ENCODE measurements around the gene CAMTA1.

Gene CAMTA1

GRCh38 chr1:7050751-7051665, 265.8 kb downstream of the CAMTA1 start:
- no peak for DNase-seq

DNA sequence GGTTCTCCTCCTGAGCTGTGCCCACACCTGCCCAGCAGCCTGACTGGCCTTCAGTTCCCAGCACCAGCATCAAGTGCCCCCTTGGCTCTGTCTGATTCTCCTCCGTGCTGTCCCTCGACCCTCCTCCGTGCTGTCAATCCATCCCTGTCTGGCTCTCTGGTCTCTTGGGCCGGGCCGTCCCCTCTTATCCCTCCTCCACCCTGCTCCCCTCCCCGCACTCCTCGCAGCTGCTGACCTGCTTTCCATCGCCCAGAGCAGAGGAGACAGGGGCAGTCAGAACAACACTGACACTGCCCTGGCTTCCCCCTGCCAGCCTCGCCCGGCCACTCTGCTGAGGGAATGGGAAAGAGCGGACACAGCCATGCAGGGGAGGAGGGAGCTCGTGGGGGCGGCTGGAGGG, 267.4 kb downstream of the CAMTA1 start:
- DNase-seq = no peak

GRCh38 chr1:7060745-7061144, 275.5 kb downstream of the CAMTA1 start:
- no peak for DNase-seq

- no peak for DNase-seq
Measured at GRCh38 chr1:7062346-7063061, 277.2 kb downstream of the CAMTA1 start.

GRCh38 chr1:7063981-7064380, 278.7 kb downstream of the CAMTA1 start:
- no peak for DNase-seq

GRCh38 chr1:7068552-7068951, 283.3 kb downstream of the CAMTA1 start:
- DNase-seq = no peak

GRCh38 chr1:7069931-7070330, 284.7 kb downstream of the CAMTA1 start:
- no peak for DNase-seq

DNA sequence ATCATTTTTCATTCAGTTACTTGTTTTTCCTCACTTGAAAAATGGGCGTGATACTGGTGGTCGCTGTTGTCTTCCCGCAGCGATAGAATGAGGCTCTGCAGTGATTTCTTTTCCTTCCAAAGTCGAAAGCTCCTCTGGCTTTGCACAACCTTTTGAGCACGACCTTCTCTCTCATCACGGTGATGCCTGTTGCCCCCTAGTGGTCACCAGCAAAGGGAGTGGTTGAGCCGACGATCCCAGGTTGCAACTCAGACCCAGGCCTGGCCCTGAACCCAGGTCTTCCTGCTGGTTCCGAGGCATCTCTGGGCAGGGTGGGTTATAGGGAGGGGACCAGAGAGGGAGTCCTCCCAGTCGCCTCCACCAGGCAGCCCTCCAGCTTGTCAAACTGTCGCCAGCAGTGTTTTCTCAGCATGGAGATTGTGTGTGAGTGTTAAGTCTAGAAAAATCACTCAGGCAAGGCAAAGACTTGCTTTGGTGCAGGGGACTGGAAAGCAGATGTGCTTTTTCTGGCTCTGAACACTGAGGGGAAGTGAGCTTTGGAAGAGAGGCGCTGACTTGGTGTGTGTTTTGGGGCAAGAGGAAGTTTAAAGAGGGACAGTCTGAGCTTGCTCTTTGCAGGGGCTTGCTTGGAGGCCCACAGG, 285.3 kb downstream of the CAMTA1 start:
- DNase-seq = peak; percentile 52

GRCh38 chr1:7076117-7076516, 290.9 kb downstream of the CAMTA1 start:
- no peak for DNase-seq

DNA sequence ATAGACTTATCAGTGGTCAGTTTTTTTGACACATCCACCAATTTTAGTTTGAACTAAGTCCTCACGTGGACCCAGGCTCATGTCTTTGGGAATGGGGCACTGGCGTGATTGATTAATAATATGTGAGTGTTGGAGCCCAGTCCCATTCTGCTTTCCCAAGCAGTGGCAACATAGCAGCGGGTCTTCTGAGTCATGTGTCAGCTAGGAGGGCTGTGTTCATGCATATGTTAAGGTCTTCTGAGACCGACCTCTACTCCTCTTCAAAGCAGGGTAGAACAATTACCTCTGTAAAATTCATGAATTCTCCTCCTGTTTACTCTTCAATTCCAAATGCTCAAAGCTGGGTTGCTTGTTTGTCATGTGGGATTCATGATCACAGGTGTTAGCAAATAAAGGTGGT, 291.3 kb downstream of the CAMTA1 start:
- DNase-seq = no peak

DNA sequence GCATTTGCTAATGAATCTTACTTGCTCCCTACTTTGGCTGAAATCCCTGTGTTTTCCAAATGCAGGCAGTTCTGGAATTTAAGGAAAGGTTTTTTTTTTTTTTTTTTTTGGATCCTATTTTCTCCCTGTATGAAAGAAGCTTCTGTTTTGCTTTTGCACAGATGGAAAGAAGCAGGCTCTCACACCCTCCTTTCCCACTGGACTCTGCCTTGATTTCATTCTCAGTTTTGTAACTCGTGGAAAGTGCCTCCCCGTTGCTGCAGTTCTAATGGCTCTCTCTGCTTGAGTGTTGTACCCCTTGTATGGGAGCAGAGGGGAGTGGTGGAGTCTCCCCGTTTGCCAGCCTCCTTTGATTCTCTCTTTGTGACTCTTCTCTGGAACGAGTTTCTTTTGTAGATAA, 291.9 kb downstream of the CAMTA1 start:
- DNase-seq = no peak

DNA sequence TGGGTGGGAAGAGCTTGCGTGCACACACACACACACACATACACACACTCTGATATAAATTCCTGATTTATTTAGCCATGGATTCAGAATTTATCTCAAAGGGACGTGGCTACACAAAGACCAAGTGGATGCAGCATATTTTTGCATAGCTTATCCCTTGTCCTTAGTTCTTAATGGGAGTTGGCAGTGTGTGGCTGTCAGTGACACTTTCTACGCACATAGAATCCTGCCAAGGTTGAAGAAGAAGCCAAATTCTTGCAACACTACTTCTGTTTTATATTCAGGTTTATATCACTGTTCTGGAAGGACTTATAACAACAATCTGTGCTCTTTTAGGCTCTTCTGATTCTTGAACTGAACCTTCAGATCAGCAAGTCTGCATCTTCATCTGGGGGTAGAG, 292.7 kb downstream of the CAMTA1 start:
- DNase-seq = no peak

DNA sequence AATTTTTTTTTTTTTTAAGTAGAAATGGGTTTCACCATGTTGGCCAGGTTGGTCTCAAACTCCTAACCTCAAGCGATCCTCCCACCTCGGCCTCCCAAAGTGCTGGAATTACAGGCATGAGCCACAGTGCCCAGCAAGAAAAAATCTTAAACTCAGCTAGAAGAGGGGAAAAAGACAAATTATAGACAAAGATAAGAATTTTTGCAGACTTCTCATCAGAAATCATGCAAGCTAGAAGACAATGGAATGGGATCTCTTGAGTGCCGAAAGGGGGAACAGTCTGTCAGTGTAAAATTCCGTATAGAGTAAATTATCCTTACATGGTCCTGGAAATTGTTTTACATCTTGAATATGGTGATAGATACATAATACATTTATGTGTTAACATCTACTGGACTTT, 294.4 kb downstream of the CAMTA1 start:
- DNase-seq = no peak

GRCh38 chr1:7084232-7084894, 299.1 kb downstream of the CAMTA1 start:
- DNase-seq = no peak

- no peak for DNase-seq
Measured at GRCh38 chr1:7085521-7085920, 300.3 kb downstream of the CAMTA1 start.

GRCh38 chr1:7086106-7086505, 300.9 kb downstream of the CAMTA1 start:
- DNase-seq = no peak

DNA sequence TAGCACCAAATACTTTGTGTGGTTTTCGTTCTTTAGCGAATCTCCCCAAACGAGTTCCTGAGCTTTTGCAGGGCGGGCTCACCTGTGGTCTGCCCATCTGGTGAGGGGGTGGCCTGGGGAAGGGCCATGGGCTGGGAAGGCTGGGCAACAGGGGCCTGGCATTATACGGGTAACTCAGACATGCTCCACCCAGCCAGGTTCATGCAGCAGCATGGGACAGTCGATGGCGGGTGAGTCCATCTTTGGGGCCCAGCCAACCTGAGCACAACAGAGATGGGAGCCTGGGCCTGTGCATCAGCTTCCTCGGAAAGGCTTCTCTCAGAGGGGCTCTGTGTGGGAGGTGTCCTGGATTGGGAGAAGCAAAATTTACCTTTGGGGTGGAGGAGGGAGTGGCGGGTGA, 302.6 kb downstream of the CAMTA1 start:
- DNase-seq = no peak

GRCh38 chr1:7089497-7089896, 304.2 kb downstream of the CAMTA1 start:
- DNase-seq = no peak

- DNase-seq = no peak
Measured at GRCh38 chr1:7093297-7093696, 308.0 kb downstream of the CAMTA1 start.

GRCh38 chr1:7094086-7094485, 308.8 kb downstream of the CAMTA1 start:
- DNase-seq = no peak

DNA sequence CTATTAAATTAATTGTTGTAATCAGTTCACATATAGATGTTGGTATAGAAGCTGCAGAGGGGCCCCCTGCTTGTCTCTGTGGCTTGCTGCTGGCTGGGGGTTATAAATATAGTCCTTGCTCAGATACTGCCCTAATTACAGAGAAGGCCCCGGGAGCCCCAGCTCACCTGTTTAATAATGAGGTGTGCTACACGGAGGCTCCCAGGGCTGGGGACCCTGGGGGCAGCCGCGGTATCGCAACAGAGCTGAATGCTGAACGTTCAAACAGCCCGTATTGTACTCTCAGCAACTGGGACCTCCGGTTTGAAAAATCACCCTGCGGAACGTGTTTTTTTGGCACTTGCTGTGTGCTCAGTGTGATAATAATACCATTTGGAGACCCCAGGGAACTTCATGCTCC, 309.3 kb downstream of the CAMTA1 start:
- DNase-seq = no peak

DNA sequence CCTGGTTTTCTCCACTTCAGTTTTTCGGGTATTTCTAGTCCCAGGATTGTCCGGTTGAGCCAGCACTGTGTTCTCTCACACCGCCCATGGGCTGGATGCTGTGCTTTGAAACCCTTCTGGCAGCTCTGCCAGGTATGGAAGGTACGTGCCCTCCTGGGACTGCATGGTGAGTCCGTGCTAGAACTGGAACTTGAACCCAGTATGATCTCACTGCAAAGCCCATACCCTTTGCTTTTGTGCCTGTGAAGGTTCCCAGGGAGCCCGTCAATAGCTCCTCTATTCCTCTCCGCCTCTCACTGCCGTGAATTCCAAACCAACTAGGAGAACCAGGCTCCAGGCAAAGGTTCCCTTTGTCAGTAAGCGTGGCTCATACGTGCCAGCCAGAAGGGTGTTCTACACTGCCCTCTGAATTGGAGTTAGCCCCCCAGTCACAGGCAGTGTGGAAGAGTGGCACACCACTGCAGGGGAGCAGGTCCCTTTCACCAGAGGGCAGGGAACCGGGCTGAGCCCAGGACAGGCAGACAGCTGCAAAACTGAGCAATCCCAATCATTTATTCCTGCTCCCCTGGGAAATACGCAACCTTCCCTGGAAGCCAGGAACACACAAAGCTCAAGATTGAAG, 310.2 kb downstream of the CAMTA1 start:
- no peak for DNase-seq

Data from NCI-H345 (cell line).